ENCODE data around the gene STK38.

DNA sequence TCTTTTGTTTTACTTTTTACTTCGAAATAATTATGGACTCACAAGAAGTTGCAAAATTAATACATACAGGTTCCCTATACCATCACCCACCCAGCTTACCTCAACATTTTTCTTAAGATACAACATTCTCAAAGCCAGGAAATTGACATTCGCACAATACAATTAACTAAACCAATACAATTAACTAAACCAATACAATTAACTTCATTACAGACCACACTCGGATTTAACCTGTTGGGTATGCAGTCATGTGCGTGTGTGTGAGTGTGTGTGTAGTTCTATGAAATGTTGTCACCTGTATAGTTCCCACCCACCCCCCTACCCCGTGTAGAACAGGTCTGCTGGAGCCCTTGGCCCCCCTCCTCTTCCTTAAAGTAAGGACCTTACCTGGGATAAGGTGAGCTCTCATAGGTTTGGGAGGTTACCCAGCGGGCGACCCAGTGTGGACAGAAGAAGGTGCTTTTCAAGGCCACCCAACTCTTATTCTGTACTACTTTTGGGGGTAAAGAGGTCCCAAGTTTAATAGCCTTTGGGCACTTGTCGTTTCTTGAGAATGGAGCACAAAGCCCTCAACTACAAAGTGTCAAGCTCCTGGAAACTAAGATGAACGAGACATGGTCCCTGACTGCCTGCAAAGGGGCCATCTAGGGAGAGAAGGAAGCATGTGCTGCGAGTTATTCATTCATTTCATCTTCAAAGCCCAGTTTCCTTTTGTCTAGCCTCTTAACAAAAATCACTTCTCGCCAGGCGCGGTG is 544 bp upstream of the STK38 start:
- TF ChIP-seq, protein P1, sequence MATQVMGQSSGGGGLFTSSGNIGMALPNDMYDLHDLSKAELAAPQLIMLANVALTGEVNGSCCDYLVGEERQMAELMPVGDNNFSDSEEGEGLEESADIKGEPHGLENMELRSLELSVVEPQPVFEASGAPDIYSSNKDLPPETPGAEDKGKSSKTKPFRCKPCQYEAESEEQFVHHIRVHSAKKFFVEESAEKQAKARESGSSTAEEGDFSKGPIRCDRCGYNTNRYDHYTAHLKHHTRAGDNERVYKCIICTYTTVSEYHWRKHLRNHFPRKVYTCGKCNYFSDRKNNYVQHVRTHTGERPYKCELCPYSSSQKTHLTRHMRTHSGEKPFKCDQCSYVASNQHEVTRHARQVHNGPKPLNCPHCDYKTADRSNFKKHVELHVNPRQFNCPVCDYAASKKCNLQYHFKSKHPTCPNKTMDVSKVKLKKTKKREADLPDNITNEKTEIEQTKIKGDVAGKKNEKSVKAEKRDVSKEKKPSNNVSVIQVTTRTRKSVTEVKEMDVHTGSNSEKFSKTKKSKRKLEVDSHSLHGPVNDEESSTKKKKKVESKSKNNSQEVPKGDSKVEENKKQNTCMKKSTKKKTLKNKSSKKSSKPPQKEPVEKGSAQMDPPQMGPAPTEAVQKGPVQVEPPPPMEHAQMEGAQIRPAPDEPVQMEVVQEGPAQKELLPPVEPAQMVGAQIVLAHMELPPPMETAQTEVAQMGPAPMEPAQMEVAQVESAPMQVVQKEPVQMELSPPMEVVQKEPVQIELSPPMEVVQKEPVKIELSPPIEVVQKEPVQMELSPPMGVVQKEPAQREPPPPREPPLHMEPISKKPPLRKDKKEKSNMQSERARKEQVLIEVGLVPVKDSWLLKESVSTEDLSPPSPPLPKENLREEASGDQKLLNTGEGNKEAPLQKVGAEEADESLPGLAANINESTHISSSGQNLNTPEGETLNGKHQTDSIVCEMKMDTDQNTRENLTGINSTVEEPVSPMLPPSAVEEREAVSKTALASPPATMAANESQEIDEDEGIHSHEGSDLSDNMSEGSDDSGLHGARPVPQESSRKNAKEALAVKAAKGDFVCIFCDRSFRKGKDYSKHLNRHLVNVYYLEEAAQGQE (IDR thresholded peaks at IDR 0.05) = no peak
- TF ChIP-seq, protein P2, sequence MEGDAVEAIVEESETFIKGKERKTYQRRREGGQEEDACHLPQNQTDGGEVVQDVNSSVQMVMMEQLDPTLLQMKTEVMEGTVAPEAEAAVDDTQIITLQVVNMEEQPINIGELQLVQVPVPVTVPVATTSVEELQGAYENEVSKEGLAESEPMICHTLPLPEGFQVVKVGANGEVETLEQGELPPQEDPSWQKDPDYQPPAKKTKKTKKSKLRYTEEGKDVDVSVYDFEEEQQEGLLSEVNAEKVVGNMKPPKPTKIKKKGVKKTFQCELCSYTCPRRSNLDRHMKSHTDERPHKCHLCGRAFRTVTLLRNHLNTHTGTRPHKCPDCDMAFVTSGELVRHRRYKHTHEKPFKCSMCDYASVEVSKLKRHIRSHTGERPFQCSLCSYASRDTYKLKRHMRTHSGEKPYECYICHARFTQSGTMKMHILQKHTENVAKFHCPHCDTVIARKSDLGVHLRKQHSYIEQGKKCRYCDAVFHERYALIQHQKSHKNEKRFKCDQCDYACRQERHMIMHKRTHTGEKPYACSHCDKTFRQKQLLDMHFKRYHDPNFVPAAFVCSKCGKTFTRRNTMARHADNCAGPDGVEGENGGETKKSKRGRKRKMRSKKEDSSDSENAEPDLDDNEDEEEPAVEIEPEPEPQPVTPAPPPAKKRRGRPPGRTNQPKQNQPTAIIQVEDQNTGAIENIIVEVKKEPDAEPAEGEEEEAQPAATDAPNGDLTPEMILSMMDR (IDR thresholded peaks at IDR 0.05) = no peak
- TF ChIP-seq RCOR1 (IDR thresholded peaks at IDR 0.05; ENCODE audit: low read depth, low read length) = no peak

All from A549 (cell line).